Measurements from ENCODE around the gene ZDHHC15.

- TF ChIP-seq, protein P1, sequence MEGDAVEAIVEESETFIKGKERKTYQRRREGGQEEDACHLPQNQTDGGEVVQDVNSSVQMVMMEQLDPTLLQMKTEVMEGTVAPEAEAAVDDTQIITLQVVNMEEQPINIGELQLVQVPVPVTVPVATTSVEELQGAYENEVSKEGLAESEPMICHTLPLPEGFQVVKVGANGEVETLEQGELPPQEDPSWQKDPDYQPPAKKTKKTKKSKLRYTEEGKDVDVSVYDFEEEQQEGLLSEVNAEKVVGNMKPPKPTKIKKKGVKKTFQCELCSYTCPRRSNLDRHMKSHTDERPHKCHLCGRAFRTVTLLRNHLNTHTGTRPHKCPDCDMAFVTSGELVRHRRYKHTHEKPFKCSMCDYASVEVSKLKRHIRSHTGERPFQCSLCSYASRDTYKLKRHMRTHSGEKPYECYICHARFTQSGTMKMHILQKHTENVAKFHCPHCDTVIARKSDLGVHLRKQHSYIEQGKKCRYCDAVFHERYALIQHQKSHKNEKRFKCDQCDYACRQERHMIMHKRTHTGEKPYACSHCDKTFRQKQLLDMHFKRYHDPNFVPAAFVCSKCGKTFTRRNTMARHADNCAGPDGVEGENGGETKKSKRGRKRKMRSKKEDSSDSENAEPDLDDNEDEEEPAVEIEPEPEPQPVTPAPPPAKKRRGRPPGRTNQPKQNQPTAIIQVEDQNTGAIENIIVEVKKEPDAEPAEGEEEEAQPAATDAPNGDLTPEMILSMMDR (IDR thresholded peaks at IDR 0.05), result peak in 1 of 4 experiments; percentile 11
- peak in 1 of 2 donors; percentile 24 for TF ChIP-seq POLR2A (IDR thresholded peaks at IDR 0.05)
Measured at GRCh38 chrX:75522565-75523431, at the start of gene ZDHHC15.

Measured in uterus (tissue), 2 donors.